Lower leg skin (tissue), 4 donors: ENCODE measurements around the gene MIGA1. TPM values are rescaled to one million over a fixed set of nuclear protein-coding genes. Genes with fewer than 3 reads are reported as not detected.
A peak's percentile ranks its signal among the peaks of the same experiment; 100 is the strongest.
"Not testable (repeated sequence)": the region's sequence is repeated elsewhere in the genome, so short reads cannot be mapped to it uniquely, and the experiment has no call there.

Experiments used
- DNase-seq, 2 donors: peaks; one replicate each; pipeline ENCODE4 v3.0.0-alpha.2; 2019; ENCODE audit warnings: low spot score in 2 of 2
- H3K4me3 ChIP-seq: fragments of 200-600 bp; sonication (generic); 2 replicates; pipeline ENCODE4 v1.5.1; 2017; ENCODE audit warnings: mild to moderate bottlenecking, low read depth; ENCODE audit not compliant: poor library complexity, severe bottlenecking
- CTCF ChIP-seq, 3 donors: fragments of 450-650 bp; IDR thresholded peaks; one replicate each; pipeline ENCODE4 v1.5.1; 2016; ENCODE audit warnings: antibody characterized with exemption in 3 of 3, mild to moderate bottlenecking in 3 of 3, moderate library complexity in 2 of 3
- POLR2A ChIP-seq, 2 donors: fragments of 450-650 bp; IDR thresholded peaks; one replicate each; pipeline ENCODE4 v1.6.1; 2016 to 2017; ENCODE audit warnings: antibody characterized with exemption in 2 of 2, mild to moderate bottlenecking in 1 of 2, moderate library complexity in 1 of 2
- WGBS, 2 donors: methylation state at CpG; one replicate each; pipeline ENCODE4 v1.1.5; 2018; 5-methylcytosine and 5-hydroxymethylcytosine counted together
- intact Hi-C: fragments of 100-400 bp; cut with DNase I; formaldehyde crosslinking; loops from one replicate; pipeline ENCODE4 v1.15.0; 2023; ENCODE audit warnings: low total_unique reads
- total RNA-seq, 4 donors: library from RNA; depleted of rRNA; stranded (reverse); fragments of >200 nt; gene quantifications; one replicate each; pipeline ENCODE4 v1.1.0, GENCODE V29; 2016

Gene MIGA1
- total RNA-seq, 4 donors from 2014 or later = 7.7 to 13.6 (median 9.5) TPM

- WGBS, 2 donors = 74 to 83% methylated on average over 7 of the region's 7 CpGs
- intact Hi-C loops = no loop called here
Measured at GRCh38 chr1:77744576-77744975, 34.9 kb upstream of the MIGA1 start.

GRCh38 chr1:77749489-77749888, 30.0 kb upstream of the MIGA1 start:
- intact Hi-C loops = not testable (repeated sequence)
- 92 to 99% methylated on average over 4 of the region's 4 CpGs for WGBS, 2 donors

More at GRCh38 chr1:77744576-77744975, 34.9 kb upstream of the MIGA1 start:
- TF ChIP-seq POLR2A (IDR thresholded peaks at IDR 0.05) (no peak), CTCF (IDR thresholded peaks at IDR 0.05) (no peak)
- DNase-seq = no peak
- no peak overlapping the region for H3K4me3 ChIP-seq

GRCh38 chr1:77756052-77756754, 23.2 kb upstream of the MIGA1 start:
- no peak for DNase-seq
- no peak for TF ChIP-seq CTCF (IDR thresholded peaks at IDR 0.05)
- TF ChIP-seq POLR2A (IDR thresholded peaks at IDR 0.05) = no peak
- intact Hi-C loops = no loop called here
- H3K4me3 ChIP-seq = no peak overlapping the region
- WGBS, 2 donors = 77 to 83% methylated on average over 1 of the region's 1 CpG

More at GRCh38 chr1:77749489-77749888, 30.0 kb upstream of the MIGA1 start:
- not testable (repeated sequence) for H3K4me3 ChIP-seq, DNase-seq

GRCh38 chr1:77757066-77757584, 22.3 kb upstream of the MIGA1 start:
- 33 to 34% methylated on average over 1 of the region's 1 CpG for WGBS, 2 donors
- DNase-seq = no peak
- H3K4me3 ChIP-seq = no peak overlapping the region
- intact Hi-C loops = no loop called here
- TF ChIP-seq POLR2A (IDR thresholded peaks at IDR 0.05) = no peak

- intact Hi-C loops = no loop called here
- no peak for DNase-seq
- 17 to 23% methylated on average over 2 of the region's 2 CpGs for WGBS, 2 donors
- no peak overlapping the region for H3K4me3 ChIP-seq
- TF ChIP-seq CTCF (IDR thresholded peaks at IDR 0.05) = no peak
- TF ChIP-seq POLR2A (IDR thresholded peaks at IDR 0.05) = no peak
Measured at GRCh38 chr1:77757603-77758002, 21.8 kb upstream of the MIGA1 start.

- WGBS, 2 donors = 0% methylated on average over 48 to 76 of the region's 79 CpGs
- peak within 1 kb of the TSS; percentile 99 for H3K4me3 ChIP-seq
- no peak for TF ChIP-seq CTCF (IDR thresholded peaks at IDR 0.05)
- TF ChIP-seq POLR2A (IDR thresholded peaks at IDR 0.05) = no peak
- intact Hi-C loops = no loop called here
- DNase-seq = peak; percentile 80 to 96
Measured at GRCh38 chr1:77759071-77760028, 20.1 kb upstream of the MIGA1 start, which contains the start of gene USP33. USP33 (minus strand) TSS chr1:77759852; CDS start chr1:77741697, 18,155 bp downstream.
